ENCODE measurements around the gene RABGAP1. TPM values are rescaled to one million over a fixed set of nuclear protein-coding genes. Genes with fewer than 3 reads are reported as not detected.

RABGAP1 gene
- total RNA-seq, 3 donors from 2014 or later: 54.5 to 130 (median 55.9) TPM

GRCh38 chr9:123002754-123003153 is 61.9 kb downstream of the RABGAP1 start:
- peaks cover 6% of the 10 kb centered on the region for H3K36me3 ChIP-seq (ENCODE audit: low read depth)
- ATAC-seq: no peak
- intact Hi-C loops (cut with DNase I, micrococcal nuclease): no loop called here
- H3K4me1 ChIP-seq (ENCODE audit: low read depth): no peaks in the 10 kb centered on the region
- DNase-seq: no peak
- no peaks in the 10 kb centered on the region for H3K9me3 ChIP-seq
- TF ChIP-seq CTCF (IDR thresholded peaks at IDR 0.05): no peak
- no peak overlapping the region for H3K4me3 ChIP-seq

GRCh38 chr9:123003466-123003865 is 62.6 kb downstream of the RABGAP1 start:
- intact Hi-C loops (cut with DNase I, micrococcal nuclease): no loop called here
- H3K9me3 ChIP-seq: no peaks in the 10 kb centered on the region
- peaks cover 4% of the 10 kb centered on the region for H3K36me3 ChIP-seq (ENCODE audit: low read depth)
- DNase-seq (no peak), ATAC-seq (no peak)
- H3K4me1 ChIP-seq (ENCODE audit: low read depth): no peaks in the 10 kb centered on the region
- TF ChIP-seq CTCF (IDR thresholded peaks at IDR 0.05): no peak
- H3K4me3 ChIP-seq: no peak overlapping the region

- H3K9me3 ChIP-seq: no peaks in the 10 kb centered on the region
- no peaks in the 10 kb centered on the region for H3K4me1 ChIP-seq (ENCODE audit: low read depth)
- TF ChIP-seq CTCF (IDR thresholded peaks at IDR 0.05): no peak
- DNase-seq (no peak), ATAC-seq (no peak)
- intact Hi-C loops (cut with DNase I, micrococcal nuclease): no loop called here
- no peaks in the 10 kb centered on the region for H3K36me3 ChIP-seq (ENCODE audit: low read depth)
- H3K4me3 ChIP-seq: no peak overlapping the region
Measured at GRCh38 chr9:123005964-123006363, 65.1 kb downstream of the RABGAP1 start.

GRCh38 chr9:123007269-123007668 is 66.4 kb downstream of the RABGAP1 start:
- H3K36me3 ChIP-seq (ENCODE audit: low read depth): no peaks in the 10 kb centered on the region
- no peaks in the 10 kb centered on the region for H3K4me1 ChIP-seq (ENCODE audit: low read depth)
- intact Hi-C loops (cut with DNase I, micrococcal nuclease): no loop called here
- DNase-seq (no peak), ATAC-seq (no peak)
- TF ChIP-seq CTCF (IDR thresholded peaks at IDR 0.05): no peak
- H3K4me3 ChIP-seq: no peak overlapping the region
- H3K9me3 ChIP-seq: no peaks in the 10 kb centered on the region

- H3K9me3 ChIP-seq: no peaks in the 10 kb centered on the region
- H3K4me3 ChIP-seq: no peak overlapping the region
- H3K36me3 ChIP-seq (ENCODE audit: low read depth): no peaks in the 10 kb centered on the region
- intact Hi-C loops (cut with DNase I, micrococcal nuclease): no loop called here
- ATAC-seq: no peak
- H3K4me1 ChIP-seq (ENCODE audit: low read depth): no peaks in the 10 kb centered on the region
- no peak for TF ChIP-seq CTCF (IDR thresholded peaks at IDR 0.05)
- no peak for DNase-seq
Measured at GRCh38 chr9:123008909-123009308, 68.1 kb downstream of the RABGAP1 start.

GRCh38 chr9:123011380-123011779 is 70.6 kb downstream of the RABGAP1 start:
- Histone ChIP-seq H3K4me1 (ENCODE audit: low read depth) (no peaks in the 10 kb centered on the region), H3K9me3 (no peaks in the 10 kb centered on the region), H3K36me3 (ENCODE audit: low read depth) (no peaks in the 10 kb centered on the region), H3K4me3 (no peak overlapping the region)
- DNase-seq (no peak), ATAC-seq (no peak)
- intact Hi-C loops (cut with DNase I, micrococcal nuclease): no loop called here
- TF ChIP-seq CTCF (IDR thresholded peaks at IDR 0.05): no peak

Data from mucosa of descending colon (tissue), 3 donors.